Esophagus muscularis mucosa (tissue), 4 donors: Measurements from ENCODE around the gene CRYGC. TPM values are rescaled to one million over a fixed set of nuclear protein-coding genes. Genes with fewer than 3 reads are reported as not detected.
A peak's percentile ranks its signal among the peaks of the same experiment; 100 is the strongest.

ENCODE experiments used
- DNase-seq: peaks from one replicate; pipeline ENCODE4 v3.0.0-alpha.2; 2017; ENCODE audit errors: extremely low spot score
- H3K27ac ChIP-seq, 4 donors: fragments of 200-600 bp; sonication (generic); replicated peaks in 1 of 4; 1 replicate in 3 of 4; 2 replicates in 1 of 4; pipeline ENCODE4 v1.5.1; 2016 to 2019; ENCODE audit warnings: mild to moderate bottlenecking in 1 of 4
- H3K27me3 ChIP-seq, 4 donors: fragments of 200-600 bp; sonication (generic); one replicate each; pipeline versions ENCODE4 v1.5.1 to v1.6.0; 2016 to 2019
- H3K36me3 ChIP-seq, 4 donors: fragments of 200-600 bp; sonication (generic); one replicate each; pipeline ENCODE4 v1.5.1; 2016 to 2019
- H3K4me1 ChIP-seq, 4 donors: fragments of 200-600 bp; sonication (generic); one replicate each; pipeline ENCODE4 v1.5.1; 2016 to 2019
- H3K4me3 ChIP-seq, 4 donors: fragments of 200-600 bp; sonication (generic); 1 replicate in 2 of 4; 2 replicates in 2 of 4; pipeline ENCODE4 v1.5.1; 2016 to 2019; ENCODE audit warnings: mild to moderate bottlenecking in 4 of 4, moderate library complexity in 1 of 4
- H3K9me3 ChIP-seq, 4 donors: fragments of 200-600 bp; sonication (generic); 1 replicate in 3 of 4; 2 replicates in 1 of 4; pipeline ENCODE4 v1.5.1; 2016 to 2019
- CTCF ChIP-seq, 3 experiments: fragments of 200-600 bp in 2 of 3; fragments of 450-650 bp in 1 of 3; sonication (generic) in 2 of 3; IDR thresholded peaks; one replicate each; pipeline ENCODE4 v1.5.1; 2017 to 2019; ENCODE audit warnings: antibody characterized with exemption in 3 of 3, mild to moderate bottlenecking in 2 of 3, moderate library complexity in 1 of 3
- EP300 ChIP-seq: sonication (generic); formaldehyde crosslinking; IDR thresholded peaks from one replicate; pipeline ENCODE4 v1.6.1; 2017; ENCODE audit warnings: antibody characterized with exemption
- POLR2A ChIP-seq: fragments of 450-650 bp; IDR thresholded peaks from one replicate; pipeline ENCODE4 v1.6.1; 2017; ENCODE audit warnings: antibody characterized with exemption, moderate library complexity, mild to moderate bottlenecking, low read depth
- POLR2AphosphoS5 ChIP-seq, 2 donors: sonication (generic); formaldehyde crosslinking; IDR thresholded peaks; one replicate each; pipeline ENCODE4 v1.6.1; 2017; ENCODE audit warnings: antibody characterized with exemption in 2 of 2
- WGBS: methylation state at CpG from one replicate; pipeline ENCODE4 v1.1.5; 2018; 5-methylcytosine and 5-hydroxymethylcytosine counted together
- intact Hi-C: fragments of 100-400 bp; cut with DNase I; formaldehyde crosslinking; loops from one replicate; pipeline ENCODE4 v1.15.1; 2023
- total RNA-seq, 4 donors: library from RNA; depleted of rRNA; stranded (reverse); fragments of >200 nt; gene quantifications; one replicate each; pipeline versions ENCODE4 v1.1.0 to v1.2.1, GENCODE V29; 2016

CRYGC gene
- total RNA-seq = not detected

- H3K27ac ChIP-seq = no peak within 1 kb of the TSS
- H3K4me1 ChIP-seq = no peaks in the 10 kb centered on the region
- no peak within 1 kb of the TSS for H3K4me3 ChIP-seq
- intact Hi-C loops = no loop called here
- no peaks in the 10 kb centered on the region for H3K9me3 ChIP-seq
- H3K27me3 ChIP-seq = peaks cover 0 to 8% (median 0%) of the 10 kb centered on the region in 4 donors
- no peak for TF ChIP-seq EP300
- TF ChIP-seq POLR2AphosphoS5 (IDR thresholded peaks at IDR 0.05) = no peak
- no peak for TF ChIP-seq POLR2A
- TF ChIP-seq CTCF (IDR thresholded peaks at IDR 0.05) = no peak
- no peaks in the 10 kb centered on the region for H3K36me3 ChIP-seq
- WGBS = 69% methylated on average over 19 of the region's 19 CpGs
- DNase-seq = no peak
Observed at GRCh38 chr2:208129744-208130711, at the start of gene CRYGC. TSS of gene CRYGC (minus strand) at chr2:208129828. CDS start at chr2:208129792, 36 bp downstream.

- no peaks in the 10 kb centered on the region for H3K36me3 ChIP-seq
- H3K27me3 ChIP-seq = peaks cover 0 to 9% (median 0%) of the 10 kb centered on the region in 4 donors
- H3K4me3 ChIP-seq = no peak overlapping the region
- H3K9me3 ChIP-seq = no peaks in the 10 kb centered on the region
- no peak for DNase-seq
- no peak overlapping the region for H3K27ac ChIP-seq
- peaks cover 0 to 8% (median 1%) of the 10 kb centered on the region in 4 donors for H3K4me1 ChIP-seq
- TF ChIP-seq POLR2A (no peak), CTCF (IDR thresholded peaks at IDR 0.05) (no peak), POLR2AphosphoS5 (IDR thresholded peaks at IDR 0.05) (no peak)
- 68% methylated on average over 4 of the region's 4 CpGs for whole genome bisulfite sequencing
- intact Hi-C loops = loop anchor here (5.0 kb wide), 1 partner anchor 73 kb away; no protein-coding TSS in a partner anchor
Observed at GRCh38 chr2:208179028-208179609, 49.5 kb upstream of the CRYGC start.

- no peaks in the 10 kb centered on the region for H3K9me3 ChIP-seq
- peaks cover 0 to 8% (median 1%) of the 10 kb centered on the region in 4 donors for H3K4me1 ChIP-seq
- no peak overlapping the region for H3K27ac ChIP-seq
- WGBS = 78% methylated on average over 6 of the region's 6 CpGs
- intact Hi-C loops = loop anchor here (5.0 kb wide), 1 partner anchor 77 kb away; no protein-coding TSS in a partner anchor
- H3K27me3 ChIP-seq = no peaks in the 10 kb centered on the region
- no peak overlapping the region for H3K4me3 ChIP-seq
- TF ChIP-seq EP300 (no peak), CTCF (IDR thresholded peaks at IDR 0.05) (no peak), POLR2AphosphoS5 (IDR thresholded peaks at IDR 0.05) (no peak), POLR2A (no peak)
- DNase-seq = no peak
- H3K36me3 ChIP-seq = no peaks in the 10 kb centered on the region
Observed at GRCh38 chr2:208175840-208176153, 46.2 kb upstream of the CRYGC start.

GRCh38 chr2:208175069-208175839, 45.6 kb upstream of the CRYGC start:
- no peak overlapping the region for H3K27ac ChIP-seq
- TF ChIP-seq EP300 = no peak
- peak; percentile 78 to 94 (median 85) for TF ChIP-seq CTCF (IDR thresholded peaks at IDR 0.05)
- no peak for TF ChIP-seq POLR2A
- TF ChIP-seq POLR2AphosphoS5 (IDR thresholded peaks at IDR 0.05) = peak in 1 of 2 donors; percentile 49
- DNase-seq = peak; percentile 95
- WGBS = 48% methylated on average over 21 of the region's 21 CpGs
- H3K36me3 ChIP-seq = no peaks in the 10 kb centered on the region
- no peaks in the 10 kb centered on the region for H3K9me3 ChIP-seq
- H3K27me3 ChIP-seq = no peaks in the 10 kb centered on the region
- intact Hi-C loops = loop anchor here (5.0 kb wide), 1 partner anchor 77 kb away; no protein-coding TSS in a partner anchor
- H3K4me1 ChIP-seq = peaks cover 0 to 8% (median 1%) of the 10 kb centered on the region in 4 donors
- H3K4me3 ChIP-seq = no peak overlapping the region
